ENCODE results near the gene MAP7D1.

MAP7D1 gene

DNA sequence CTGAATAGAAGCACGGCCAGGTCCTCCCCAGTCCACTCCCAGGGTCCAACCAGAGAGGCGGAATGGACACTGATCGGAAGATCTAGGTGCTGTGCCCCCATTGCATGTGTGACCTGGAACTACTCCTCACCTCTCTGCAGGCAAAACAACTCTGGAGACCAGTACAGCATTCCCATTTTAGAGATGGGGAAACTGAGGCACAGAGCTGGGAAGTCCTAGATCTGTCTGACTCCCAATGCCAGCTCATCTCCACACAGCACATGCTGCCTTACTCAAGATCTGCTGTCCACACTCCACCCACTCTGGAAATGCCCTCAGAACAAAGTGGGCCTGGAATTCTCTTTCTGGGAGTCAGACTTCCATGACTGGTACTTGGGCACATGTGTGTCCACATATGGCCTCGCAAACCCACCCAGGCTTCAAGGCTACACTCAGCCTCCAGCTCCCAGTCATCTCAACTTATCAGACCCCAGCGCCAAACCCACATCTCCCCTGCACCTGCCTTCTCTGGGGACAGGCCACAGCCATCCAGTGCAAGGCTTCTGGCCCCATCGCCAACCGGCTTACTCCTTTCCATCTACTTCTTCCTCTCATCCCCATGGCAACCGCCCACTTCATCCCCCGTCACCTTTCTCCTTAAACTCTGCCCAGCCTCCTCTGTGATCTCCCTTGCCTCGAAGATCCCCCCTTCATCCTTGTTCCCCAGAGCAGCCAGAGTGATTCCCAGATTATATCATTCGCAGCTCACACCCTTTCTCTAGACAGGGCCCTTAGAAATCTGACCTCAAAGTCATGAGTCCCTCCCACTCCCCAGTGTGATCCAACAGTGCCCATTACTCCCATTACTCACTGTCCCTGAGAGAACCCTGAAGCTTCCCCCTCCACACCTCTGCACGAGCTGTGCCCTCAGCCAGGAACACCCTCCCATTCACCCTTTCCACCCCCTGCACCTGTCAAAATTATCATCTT, 33.6 kb upstream of the MAP7D1 start:
- TF ChIP-seq ZFX (IDR thresholded peaks at IDR 0.05; ENCODE audit: borderline replicate concordance), result no peak
- TF ChIP-seq, protein P1, sequence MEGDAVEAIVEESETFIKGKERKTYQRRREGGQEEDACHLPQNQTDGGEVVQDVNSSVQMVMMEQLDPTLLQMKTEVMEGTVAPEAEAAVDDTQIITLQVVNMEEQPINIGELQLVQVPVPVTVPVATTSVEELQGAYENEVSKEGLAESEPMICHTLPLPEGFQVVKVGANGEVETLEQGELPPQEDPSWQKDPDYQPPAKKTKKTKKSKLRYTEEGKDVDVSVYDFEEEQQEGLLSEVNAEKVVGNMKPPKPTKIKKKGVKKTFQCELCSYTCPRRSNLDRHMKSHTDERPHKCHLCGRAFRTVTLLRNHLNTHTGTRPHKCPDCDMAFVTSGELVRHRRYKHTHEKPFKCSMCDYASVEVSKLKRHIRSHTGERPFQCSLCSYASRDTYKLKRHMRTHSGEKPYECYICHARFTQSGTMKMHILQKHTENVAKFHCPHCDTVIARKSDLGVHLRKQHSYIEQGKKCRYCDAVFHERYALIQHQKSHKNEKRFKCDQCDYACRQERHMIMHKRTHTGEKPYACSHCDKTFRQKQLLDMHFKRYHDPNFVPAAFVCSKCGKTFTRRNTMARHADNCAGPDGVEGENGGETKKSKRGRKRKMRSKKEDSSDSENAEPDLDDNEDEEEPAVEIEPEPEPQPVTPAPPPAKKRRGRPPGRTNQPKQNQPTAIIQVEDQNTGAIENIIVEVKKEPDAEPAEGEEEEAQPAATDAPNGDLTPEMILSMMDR (IDR thresholded peaks at IDR 0.05), result no peak
- H3K27ac ChIP-seq, result no peak overlapping the region

DNA sequence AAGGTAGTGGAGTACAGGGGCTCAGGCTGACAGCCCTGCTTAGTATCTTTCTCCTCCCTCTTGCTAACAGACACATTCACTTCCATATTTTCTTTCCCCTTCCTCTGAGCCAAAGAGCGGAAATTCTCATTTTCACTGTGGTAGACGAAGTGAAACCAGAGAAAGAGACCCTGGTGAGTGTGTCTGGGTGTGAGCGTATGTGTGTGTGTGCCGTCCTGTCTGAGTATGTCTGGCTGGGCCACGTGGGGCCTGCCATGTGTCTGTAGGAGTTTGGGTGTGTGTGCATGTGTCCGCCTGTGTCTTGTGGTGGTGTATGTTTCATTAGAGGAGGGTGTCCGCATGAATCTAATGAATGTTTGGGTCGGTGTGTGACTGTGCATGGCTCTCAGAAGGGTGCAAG, 32.6 kb upstream of the MAP7D1 start:
- H3K27ac ChIP-seq, result no peak overlapping the region
- TF ChIP-seq ZFX (IDR thresholded peaks at IDR 0.05; ENCODE audit: borderline replicate concordance), result no peak
- TF ChIP-seq, protein P1 (IDR thresholded peaks at IDR 0.05), result no peak

DNA sequence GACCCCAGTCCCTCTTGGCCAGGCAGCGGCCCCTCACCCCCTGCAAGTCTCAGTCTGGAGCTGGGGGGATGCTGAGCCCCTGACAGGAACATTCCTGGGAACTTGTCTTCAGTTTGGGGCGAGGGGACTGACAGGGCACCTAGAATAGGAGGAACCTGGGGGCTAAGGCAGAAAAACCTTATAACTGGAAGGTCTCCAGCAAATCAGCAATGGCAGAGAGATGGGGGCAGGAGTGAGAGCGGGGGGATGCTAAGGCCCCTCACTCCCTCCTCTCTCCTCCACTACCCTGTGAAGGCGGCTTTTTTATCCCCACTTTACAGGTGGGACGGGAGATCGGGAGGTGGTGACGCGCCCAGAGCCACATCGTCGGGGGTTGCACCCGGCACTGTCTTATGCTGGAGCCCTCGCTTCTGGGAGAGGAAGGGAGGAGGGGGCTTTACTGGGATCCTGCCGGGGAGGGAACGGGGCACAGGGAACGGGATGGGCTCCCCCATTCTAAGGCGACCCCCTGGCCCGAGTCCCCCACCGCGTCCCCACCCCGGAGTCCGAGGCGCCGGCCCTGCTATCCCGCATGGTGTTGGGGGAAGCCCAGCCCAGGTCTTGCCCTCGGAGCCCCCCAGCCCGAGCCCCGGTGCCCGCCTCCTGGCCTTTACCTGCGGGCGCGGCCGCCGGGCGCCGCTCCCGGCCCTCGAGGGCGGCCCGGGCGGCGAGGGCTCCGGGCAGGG, 31.4 kb upstream of the MAP7D1 start:
- no peak overlapping the region for H3K27ac ChIP-seq
- TF ChIP-seq ZFX (IDR thresholded peaks at IDR 0.05; ENCODE audit: borderline replicate concordance), result no peak
- TF ChIP-seq, protein P1 (IDR thresholded peaks at IDR 0.05), result no peak

DNA sequence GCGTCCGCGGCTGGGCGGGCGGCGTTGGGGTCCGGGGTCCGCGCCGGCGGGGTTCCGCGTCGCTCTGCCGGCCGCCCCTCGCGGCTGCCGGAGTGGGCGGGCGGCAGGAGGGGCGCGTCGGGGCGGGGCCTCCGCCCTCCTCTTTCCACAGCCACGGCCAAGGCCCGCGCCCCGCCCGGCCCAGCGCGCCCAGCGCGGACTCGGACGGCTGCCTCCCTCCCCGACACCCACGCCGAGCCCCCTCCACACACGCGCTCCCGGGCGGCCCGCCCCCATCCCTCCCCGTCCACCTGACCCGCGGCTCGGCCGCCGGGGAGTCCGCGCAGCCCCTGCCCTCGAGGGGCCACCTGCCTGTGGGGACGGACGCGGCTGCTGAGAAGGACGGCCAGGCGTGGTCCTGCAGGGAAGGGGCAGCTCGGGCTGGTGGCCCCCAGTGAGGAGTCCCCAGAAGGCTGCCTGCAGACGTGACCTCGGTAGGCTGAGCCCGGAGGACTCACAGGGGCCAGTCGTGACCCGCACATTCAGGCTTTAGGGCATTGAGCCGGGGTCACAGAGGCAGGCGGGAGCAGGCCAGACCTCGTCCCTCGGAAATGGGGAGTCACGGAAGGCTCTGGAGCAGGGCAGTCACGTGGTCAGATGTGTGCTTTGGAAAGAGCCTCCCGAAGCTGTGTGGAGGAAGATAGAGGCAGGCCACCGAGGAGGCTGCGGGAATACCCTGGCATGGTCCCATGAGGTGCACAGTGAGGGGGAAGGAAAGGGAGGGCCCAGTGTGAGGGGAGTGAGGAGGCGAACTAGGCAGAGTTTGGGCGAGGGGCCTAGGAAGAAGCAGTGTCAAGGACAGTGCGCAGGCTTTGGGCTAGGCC, 30.6 kb upstream of the MAP7D1 start, which contains the start of gene COL8A2:
Gene COL8A2 (minus strand): TSS at position 94 of the 863 bp plus-strand sequence. CDS start 24,980 bp downstream, outside the sequence.
- TF ChIP-seq, protein P1 (IDR thresholded peaks at IDR 0.05), result no peak
- no peak for TF ChIP-seq ZFX (IDR thresholded peaks at IDR 0.05; ENCODE audit: borderline replicate concordance)

DNA sequence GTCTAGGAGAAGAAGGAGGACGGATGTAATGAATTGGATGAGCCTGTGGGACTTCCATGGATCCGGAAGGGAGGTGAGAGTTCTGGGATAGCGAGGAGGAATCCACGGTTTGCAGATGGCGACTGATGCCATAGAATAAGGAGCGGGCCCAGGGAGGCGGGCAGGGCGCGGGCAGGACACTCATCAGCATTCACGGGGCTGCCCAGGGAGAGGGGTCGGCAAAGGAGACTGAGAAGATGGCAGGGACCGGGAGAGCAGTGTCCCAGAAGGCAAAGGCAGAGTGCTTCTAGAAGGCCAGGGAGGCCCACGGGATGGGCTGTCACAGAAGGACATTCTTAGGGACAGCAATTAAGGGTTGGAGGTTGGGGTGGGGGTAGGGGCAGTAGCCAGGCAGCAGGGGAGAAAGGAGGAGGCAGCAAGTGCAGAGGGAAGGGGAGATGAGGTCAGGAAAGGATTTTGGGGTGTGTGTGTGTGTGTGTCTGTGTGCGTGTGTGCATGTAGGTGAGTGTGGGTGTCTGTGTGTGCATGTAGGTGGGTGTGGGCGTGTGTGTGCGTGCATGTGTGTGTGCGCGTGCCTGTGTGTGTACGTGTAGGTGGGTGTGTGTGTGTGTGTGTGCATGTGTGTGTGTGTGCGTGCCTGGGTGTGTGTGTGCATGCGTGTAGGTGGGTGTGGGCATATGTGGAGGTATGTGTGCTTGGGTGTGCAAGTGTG, 29.8 kb upstream of the MAP7D1 start:
- no peak overlapping the region for H3K27ac ChIP-seq
- TF ChIP-seq, protein P1 (IDR thresholded peaks at IDR 0.05), result no peak

More for the DNA sequence above, 30.6 kb upstream of the MAP7D1 start, which contains the start of gene COL8A2:
- no peak within 1 kb of the TSS for H3K27ac ChIP-seq

DNA sequence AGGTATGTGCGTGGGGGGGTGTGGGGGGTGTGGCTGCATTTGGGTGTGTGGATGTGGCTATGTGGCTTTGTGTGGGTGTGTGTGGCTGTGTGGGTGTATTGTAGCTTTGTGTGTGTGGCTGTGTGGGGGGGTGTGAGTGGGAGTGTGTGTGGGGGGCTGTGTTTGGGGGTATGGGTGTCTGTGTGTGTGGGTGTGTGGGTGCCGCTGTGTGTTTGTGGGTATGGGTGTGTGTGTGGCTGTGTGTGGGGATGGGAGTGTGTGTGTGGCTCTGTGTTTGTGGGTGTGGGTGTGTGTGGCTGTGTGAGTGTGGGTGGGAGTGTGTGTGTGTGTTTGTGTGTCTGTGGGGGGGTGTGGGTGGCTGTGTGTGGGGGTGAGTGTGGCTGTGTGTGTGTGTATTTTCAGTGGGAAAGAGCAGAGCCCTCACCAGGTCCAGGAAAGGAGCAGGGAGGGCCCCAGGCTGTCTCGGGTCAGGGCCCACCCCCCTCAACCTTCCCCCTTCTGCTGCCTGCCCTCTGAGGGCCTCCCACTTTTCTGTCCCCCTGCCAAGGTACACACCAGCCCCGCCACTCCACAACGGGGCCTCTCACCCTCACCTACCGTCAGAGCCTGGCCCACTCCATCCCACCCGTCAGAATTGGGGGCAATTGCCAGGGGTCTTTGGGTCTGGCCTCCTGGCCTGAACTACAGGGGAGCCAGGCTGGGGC, 29.0 kb upstream of the MAP7D1 start:
- H3K27ac ChIP-seq, result no peak overlapping the region
- no peak for TF ChIP-seq ZFX (IDR thresholded peaks at IDR 0.05; ENCODE audit: borderline replicate concordance)
- TF ChIP-seq, protein P1 (IDR thresholded peaks at IDR 0.05), result no peak
